GM10266 (cell line): Measurements from ENCODE around the gene ADAMTS16.

Source experiments
- DNase-seq: peaks from one replicate; pipeline ENCODE4 v3.0.0; 2012; ENCODE audit errors: extremely low spot score
- TF ChIP-seq, protein P1 (sequence below): IDR thresholded peaks from 2 replicates; pipeline ENCODE4 v1.5.1; 2012; ENCODE audit warnings: mild to moderate bottlenecking, low read depth; ENCODE audit not compliant: control insufficient read depth, insufficient read depth; ENCODE audit errors: missing control alignments

The ADAMTS16 gene

DNA sequence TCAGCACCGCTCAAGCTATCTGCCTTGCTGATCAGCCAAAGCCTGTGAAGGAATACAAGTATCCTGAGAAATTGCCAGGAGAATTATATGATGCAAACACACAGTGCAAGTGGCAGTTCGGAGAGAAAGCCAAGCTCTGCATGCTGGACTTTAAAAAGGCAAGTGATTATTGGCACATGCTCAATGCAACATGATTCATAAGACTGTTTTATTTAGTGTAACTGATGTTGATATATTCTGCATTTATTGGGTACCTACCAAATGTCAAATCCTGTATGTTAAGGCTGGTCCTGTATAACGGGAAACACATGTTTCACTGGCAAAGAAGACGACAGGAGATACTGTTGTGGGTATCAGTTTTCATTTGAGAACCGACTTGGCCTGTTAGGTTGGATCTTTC, 69.0 kb downstream of the ADAMTS16 start:
- TF ChIP-seq, protein P1, sequence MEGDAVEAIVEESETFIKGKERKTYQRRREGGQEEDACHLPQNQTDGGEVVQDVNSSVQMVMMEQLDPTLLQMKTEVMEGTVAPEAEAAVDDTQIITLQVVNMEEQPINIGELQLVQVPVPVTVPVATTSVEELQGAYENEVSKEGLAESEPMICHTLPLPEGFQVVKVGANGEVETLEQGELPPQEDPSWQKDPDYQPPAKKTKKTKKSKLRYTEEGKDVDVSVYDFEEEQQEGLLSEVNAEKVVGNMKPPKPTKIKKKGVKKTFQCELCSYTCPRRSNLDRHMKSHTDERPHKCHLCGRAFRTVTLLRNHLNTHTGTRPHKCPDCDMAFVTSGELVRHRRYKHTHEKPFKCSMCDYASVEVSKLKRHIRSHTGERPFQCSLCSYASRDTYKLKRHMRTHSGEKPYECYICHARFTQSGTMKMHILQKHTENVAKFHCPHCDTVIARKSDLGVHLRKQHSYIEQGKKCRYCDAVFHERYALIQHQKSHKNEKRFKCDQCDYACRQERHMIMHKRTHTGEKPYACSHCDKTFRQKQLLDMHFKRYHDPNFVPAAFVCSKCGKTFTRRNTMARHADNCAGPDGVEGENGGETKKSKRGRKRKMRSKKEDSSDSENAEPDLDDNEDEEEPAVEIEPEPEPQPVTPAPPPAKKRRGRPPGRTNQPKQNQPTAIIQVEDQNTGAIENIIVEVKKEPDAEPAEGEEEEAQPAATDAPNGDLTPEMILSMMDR = no peak
- DNase-seq = no peak

DNA sequence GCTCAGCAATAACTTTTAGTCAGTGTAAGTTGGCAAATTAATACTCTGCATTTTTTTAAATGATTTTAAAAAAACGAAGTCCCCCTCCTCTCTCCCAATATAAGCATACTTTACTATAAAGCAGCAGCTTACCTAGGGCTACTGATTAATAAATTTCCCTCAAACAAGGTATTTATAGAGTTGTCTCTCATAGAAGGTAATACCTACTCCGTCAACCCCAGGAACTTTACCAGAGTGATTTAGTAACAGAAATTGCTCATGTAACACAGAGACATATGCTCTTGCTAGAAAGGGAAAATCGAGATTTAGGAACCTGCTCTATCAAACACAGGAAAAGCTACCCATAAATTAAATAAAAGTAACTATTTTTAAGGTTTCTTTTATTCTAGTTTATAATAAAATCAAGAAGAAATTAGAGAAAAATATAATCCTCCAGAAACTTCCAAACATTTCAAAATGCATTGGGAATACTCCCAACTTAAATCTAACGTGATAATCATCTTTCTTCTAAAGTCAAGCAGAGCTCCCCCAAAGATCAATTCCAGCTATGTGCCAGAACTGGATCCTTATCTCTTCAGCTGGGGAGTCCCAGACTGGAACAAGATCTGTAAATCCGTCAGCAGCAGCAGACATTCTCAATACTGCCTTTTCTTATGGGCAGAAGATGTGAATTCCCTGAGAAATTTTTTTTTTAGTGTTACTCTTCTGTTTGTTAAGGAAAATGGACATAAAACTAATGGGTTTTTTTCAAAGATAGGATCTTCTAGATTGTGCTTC, 69.6 kb downstream of the ADAMTS16 start:
- TF ChIP-seq, protein P1 = no peak

DNA sequence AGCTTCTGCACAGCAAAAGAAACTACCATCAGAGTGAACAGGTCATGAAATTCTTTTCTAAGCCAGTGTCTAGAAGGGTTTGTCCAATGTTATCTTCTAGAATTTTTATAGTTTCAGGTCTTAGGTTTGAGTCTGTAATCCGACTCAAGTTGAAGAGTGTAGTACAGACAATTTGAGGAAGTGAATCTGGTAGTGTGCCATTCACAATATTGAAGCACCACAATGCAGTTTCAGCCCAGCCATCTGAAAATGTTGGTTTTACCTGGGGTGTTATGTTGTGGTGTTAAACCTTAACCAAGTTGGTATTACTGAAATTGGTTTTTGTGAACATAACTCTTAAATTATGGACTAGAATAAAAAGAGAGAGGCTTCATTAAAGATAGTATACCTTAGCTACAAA, 77.2 kb downstream of the ADAMTS16 start:
- no peak for DNase-seq
- TF ChIP-seq, protein P1 = no peak

More for the DNA sequence above, 69.6 kb downstream of the ADAMTS16 start:
- DNase-seq = no peak

DNA sequence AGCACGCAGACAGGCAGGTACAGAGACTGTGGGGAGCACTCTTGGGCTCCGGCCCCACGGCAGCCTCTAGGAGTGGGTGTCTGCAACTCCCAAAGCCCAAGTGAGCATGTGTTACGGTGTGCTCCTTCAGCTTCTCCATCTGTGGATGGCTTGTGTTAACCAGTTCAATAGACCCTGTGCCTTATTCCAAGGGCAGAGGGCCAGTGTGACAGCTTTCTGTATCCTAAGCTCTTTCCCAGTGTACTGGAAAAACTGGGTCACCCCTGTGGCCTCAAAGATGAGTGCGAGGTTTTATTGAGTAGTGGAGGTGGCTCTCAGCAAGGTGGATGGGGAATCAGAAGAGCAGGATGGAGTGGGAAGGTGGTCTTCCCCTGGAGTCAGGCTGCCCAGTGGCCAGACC, 78.3 kb downstream of the ADAMTS16 start:
- TF ChIP-seq, protein P1 = no peak
- DNase-seq = no peak

DNA sequence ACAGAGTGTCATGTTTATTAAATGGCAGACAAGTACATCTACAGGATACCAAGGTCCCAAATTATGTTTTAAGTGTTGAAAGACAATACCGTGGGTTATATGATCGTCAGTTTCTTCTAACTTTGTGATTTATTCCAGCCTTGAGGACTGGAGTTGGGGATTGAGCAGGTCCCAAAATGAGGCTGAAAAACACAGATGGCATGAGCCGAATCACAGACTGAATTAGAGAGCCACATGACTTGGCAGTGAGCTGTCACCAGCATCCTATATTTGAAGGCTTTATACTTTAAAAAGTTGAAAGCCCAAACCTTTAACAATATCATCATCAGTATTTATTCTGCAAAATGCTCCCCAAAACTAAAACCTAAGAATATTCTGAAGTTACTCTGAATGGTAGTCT, 79.4 kb downstream of the ADAMTS16 start:
- TF ChIP-seq, protein P1 = no peak
- DNase-seq = no peak

DNA sequence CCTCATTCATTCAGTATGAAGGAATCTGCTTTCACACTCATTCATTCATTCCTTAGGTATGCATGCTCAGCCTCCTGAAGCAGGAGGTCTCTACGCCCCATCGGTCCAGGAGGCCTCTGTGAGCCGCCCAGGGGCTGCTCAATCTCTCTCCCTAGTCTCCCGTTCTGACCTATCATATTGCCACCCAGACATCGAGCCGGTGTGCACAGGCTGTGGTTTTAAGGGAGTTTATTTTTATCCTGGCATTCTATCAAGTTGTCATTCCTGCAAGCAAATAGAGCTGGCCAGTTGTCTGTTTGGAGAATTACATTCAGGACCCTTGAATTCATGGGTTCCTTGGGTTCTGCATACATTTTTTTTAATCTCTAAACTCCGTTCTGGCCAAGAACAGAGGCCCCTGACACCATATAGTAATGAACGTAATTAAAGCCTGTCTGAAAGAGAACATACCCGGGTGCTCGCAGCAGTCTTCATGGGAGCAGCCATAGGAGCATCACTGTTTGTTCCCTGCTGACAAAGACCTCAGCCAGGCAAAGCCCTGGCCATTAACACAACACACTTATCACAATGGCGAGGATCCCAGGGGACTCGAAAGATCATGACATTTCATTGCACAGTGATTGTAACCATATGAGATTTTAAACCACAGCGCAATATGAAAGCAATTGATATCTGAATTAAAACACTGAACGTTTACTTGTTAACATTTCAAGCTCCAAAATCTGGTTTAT, 80.9 kb downstream of the ADAMTS16 start:
- no peak for DNase-seq
- TF ChIP-seq, protein P1 = no peak

DNA sequence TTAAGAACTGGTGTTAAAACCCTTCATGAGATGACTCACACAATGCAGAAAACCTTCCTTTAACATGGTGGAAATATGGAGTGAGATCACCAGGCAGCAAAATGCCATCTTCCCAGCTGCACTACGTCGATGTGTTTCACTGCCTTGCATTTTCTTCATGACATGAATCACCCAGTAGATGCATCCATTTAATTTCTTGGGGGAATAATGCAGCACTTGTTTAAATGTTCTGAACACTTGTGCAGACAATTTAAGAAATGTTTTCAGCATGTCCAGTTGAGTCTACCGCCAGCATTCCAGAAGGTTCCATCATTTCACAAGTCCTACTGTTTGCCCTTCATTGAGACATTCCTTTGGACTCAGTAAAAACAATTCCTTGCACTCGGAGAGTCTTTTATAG, 81.6 kb downstream of the ADAMTS16 start:
- TF ChIP-seq, protein P1 = no peak
- no peak for DNase-seq
